A673 (cell line): ENCODE results near the gene ADAMTSL1.

Experiments used
- EZH2 ChIP-seq: fragments of 200-600 bp; sonication (generic); IDR thresholded peaks from 2 replicates; pipeline ENCODE4 v1.6.1; 2017; ENCODE audit warnings: borderline replicate concordance, low read depth, mild to moderate bottlenecking, mixed read lengths, antibody characterized with exemption, low read length; ENCODE audit not compliant: poor library complexity, severe bottlenecking
- TF ChIP-seq, protein P1 (sequence below): fragments of 300-800, 200-600 bp; sonication (generic); conservative IDR thresholded peaks from 2 replicates; pipeline ENCODE4 v1.5.1; 2017; ENCODE audit warnings: low read depth, mild to moderate bottlenecking, antibody characterized with exemption, low read length, moderate library complexity, mixed read lengths

DNA sequence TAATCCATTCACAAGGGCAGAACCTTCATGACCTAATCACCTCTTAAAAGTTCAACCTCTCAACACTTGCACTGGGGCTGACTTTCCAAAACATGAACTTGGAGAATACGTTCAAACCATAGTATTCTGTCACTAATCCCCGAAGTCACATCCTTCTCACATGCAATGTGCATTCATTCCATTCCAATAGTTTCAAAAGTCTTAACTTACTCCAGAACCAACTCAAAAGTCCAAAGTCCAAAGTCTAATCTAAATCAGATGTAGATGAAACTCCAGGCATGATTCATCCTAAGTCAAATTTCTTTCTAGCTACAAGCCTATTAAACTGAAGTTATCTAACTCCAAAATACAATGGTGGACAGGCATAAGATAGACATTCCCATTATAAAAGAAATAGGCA is 21.7 kb upstream of the ADAMTSL1 start:
- TF ChIP-seq, protein P1, sequence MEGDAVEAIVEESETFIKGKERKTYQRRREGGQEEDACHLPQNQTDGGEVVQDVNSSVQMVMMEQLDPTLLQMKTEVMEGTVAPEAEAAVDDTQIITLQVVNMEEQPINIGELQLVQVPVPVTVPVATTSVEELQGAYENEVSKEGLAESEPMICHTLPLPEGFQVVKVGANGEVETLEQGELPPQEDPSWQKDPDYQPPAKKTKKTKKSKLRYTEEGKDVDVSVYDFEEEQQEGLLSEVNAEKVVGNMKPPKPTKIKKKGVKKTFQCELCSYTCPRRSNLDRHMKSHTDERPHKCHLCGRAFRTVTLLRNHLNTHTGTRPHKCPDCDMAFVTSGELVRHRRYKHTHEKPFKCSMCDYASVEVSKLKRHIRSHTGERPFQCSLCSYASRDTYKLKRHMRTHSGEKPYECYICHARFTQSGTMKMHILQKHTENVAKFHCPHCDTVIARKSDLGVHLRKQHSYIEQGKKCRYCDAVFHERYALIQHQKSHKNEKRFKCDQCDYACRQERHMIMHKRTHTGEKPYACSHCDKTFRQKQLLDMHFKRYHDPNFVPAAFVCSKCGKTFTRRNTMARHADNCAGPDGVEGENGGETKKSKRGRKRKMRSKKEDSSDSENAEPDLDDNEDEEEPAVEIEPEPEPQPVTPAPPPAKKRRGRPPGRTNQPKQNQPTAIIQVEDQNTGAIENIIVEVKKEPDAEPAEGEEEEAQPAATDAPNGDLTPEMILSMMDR, result no peak
- no peak for TF ChIP-seq EZH2
